Colonic mucosa (tissue), 4 donors: ENCODE data around the gene PPP1R3D. TPM values are rescaled to one million over a fixed set of nuclear protein-coding genes. Genes with fewer than 3 reads are reported as not detected.

Source experiments
- DNase-seq: peaks from one replicate; pipeline ENCODE4 v3.0.0-alpha.2; 2020
- H3K27ac ChIP-seq: fragments of 200-600 bp; one replicate; pipeline ENCODE4 v1.8.0; 2021
- H3K27me3 ChIP-seq: fragments of 200-600 bp; one replicate; pipeline ENCODE4 v1.8.0; 2021
- H3K36me3 ChIP-seq: fragments of 200-600 bp; one replicate; pipeline ENCODE4 v1.8.0; 2021
- H3K4me1 ChIP-seq: fragments of 200-600 bp; one replicate; pipeline ENCODE4 v1.8.0; 2021; ENCODE audit warnings: mild to moderate bottlenecking
- H3K4me3 ChIP-seq: fragments of 200-600 bp; one replicate; pipeline ENCODE4 v1.8.0; 2021
- H3K9ac ChIP-seq, 2 donors: one replicate each; pipeline ENCODE4 v1.7.0; 2013; ENCODE audit warnings: control low read depth in 2 of 2, low read depth in 2 of 2, low read length in 2 of 2
- H3K9me3 ChIP-seq: fragments of 200-600 bp; one replicate; pipeline ENCODE4 v1.8.0; 2021
- intact Hi-C: fragments of 100-400 bp; cut with DNase I; formaldehyde crosslinking; loops from one replicate; pipeline ENCODE4 v1.14.1; 2022
- total RNA-seq, 2 donors: library from RNA; stranded (reverse); fragmentation: NEBNext Ultra II Directional in 1 of 2; extraction: Animal tissue kit (Norgen Biotek cat#: 25700) in 1 of 2; gene quantifications; one replicate each; pipeline ENCODE4 v1.2.1, GENCODE V29; 2021
- TF ChIP-seq, protein P1 (sequence below): fragments of 200-600 bp; IDR thresholded peaks from one replicate; pipeline ENCODE4 v1.8.0; 2022; ENCODE audit warnings: antibody characterized with exemption, mild to moderate bottlenecking
- donor health status: healthy.
- donor health status: DM: no; HTN: no; CAD: no.
- donor health status: DM: no; HTN: no; CAD: no.

The PPP1R3D gene
- total RNA-seq, 2 donors from 2014 or later, result 6.3 to 9.2 TPM

DNA sequence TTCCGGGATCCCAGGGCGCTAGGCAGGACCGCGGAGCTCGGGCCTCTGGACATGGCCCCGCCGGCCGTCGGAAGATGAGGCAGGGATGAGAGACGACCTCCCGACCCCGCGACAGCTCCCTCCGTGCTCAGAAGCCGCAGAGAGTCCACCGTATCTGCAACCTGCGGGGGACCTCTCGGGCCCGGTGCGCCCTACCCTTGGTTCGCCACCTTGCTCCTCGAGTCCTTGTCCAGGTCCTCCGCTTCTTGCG is 301 bp downstream of the PPP1R3D start:
- no peak for DNase-seq
- intact Hi-C loops, result no loop called here

DNA sequence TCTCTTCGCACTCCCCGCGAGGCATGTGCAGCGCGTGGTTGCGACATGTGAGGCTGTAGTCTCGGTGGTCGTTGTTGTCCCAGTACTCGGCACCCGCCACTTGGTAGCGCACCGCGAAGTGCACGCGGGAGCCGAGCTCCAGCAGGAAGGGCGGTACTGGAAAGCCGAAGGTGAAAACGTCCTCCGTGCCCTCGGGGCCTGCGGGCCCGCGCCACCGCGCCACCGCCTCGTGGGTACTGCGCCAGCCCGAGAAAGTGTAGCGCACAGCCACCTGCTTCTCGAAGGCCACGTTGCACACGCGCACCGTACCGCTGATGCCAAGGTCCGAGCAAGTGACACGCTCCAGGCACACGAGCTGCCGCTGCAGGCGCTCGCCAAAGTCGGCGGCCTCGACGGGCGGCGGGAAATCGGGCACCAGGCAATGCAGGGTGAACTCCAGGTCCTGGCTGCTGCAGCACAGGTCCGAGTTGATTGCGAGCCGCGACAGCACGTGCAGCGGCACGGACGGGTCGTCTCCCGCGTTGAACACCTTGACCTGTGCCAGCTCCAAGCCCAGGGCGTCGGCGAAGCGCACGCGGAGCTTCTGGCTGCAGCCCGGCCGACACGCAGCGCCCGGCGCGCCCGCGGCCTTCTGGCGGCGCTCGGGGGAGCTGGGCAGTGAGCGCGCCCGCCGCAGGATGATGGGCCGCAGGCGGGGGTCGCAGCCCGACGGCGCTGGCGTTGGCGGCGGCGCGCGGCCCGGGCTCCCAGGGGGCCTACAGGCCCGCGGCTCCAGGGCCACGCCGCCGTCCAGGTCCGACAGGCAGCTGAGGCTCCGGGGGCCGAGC is 840 bp downstream of the PPP1R3D start:
- Histone ChIP-seq H3K9ac (peak overlapping the region; percentile 86 to 92), H3K27ac (peak overlapping the region; percentile 98), H3K9me3 (no peaks in the 10 kb centered on the region), H3K4me3 (peak overlapping the region; percentile 73), H3K27me3 (no peaks in the 10 kb centered on the region), H3K36me3 (no peaks in the 10 kb centered on the region), H3K4me1 (peaks cover 8% of the 10 kb centered on the region)
- peak; percentile 25 for DNase-seq
- intact Hi-C loops, result no loop called here
- TF ChIP-seq, protein P1, sequence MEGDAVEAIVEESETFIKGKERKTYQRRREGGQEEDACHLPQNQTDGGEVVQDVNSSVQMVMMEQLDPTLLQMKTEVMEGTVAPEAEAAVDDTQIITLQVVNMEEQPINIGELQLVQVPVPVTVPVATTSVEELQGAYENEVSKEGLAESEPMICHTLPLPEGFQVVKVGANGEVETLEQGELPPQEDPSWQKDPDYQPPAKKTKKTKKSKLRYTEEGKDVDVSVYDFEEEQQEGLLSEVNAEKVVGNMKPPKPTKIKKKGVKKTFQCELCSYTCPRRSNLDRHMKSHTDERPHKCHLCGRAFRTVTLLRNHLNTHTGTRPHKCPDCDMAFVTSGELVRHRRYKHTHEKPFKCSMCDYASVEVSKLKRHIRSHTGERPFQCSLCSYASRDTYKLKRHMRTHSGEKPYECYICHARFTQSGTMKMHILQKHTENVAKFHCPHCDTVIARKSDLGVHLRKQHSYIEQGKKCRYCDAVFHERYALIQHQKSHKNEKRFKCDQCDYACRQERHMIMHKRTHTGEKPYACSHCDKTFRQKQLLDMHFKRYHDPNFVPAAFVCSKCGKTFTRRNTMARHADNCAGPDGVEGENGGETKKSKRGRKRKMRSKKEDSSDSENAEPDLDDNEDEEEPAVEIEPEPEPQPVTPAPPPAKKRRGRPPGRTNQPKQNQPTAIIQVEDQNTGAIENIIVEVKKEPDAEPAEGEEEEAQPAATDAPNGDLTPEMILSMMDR, result no peak

More for the DNA sequence above, 301 bp downstream of the PPP1R3D start:
- Histone ChIP-seq H3K36me3 (no peaks in the 10 kb centered on the region), H3K27me3 (no peaks in the 10 kb centered on the region), H3K4me3 (peak overlapping the region; percentile 73), H3K9ac (peak overlapping the region; percentile 86 to 92), H3K9me3 (no peaks in the 10 kb centered on the region), H3K27ac (peak overlapping the region; percentile 98), H3K4me1 (peaks cover 8% of the 10 kb centered on the region)
- TF ChIP-seq, protein P1, result no peak

- no peak overlapping the region for H3K4me3 ChIP-seq
- H3K36me3 ChIP-seq, result no peaks in the 10 kb centered on the region
- intact Hi-C loops, result no loop called here
- H3K27me3 ChIP-seq, result no peaks in the 10 kb centered on the region
- H3K27ac ChIP-seq, result no peak overlapping the region
- H3K4me1 ChIP-seq, result peaks cover 8% of the 10 kb centered on the region
- no peaks in the 10 kb centered on the region for H3K9me3 ChIP-seq
- TF ChIP-seq, protein P1, result no peak
- peak; percentile 23 for DNase-seq
- H3K9ac ChIP-seq, result no peak overlapping the region
Measured at GRCh38 chr20:59938696-59939051, 1.4 kb downstream of the PPP1R3D start.

DNA sequence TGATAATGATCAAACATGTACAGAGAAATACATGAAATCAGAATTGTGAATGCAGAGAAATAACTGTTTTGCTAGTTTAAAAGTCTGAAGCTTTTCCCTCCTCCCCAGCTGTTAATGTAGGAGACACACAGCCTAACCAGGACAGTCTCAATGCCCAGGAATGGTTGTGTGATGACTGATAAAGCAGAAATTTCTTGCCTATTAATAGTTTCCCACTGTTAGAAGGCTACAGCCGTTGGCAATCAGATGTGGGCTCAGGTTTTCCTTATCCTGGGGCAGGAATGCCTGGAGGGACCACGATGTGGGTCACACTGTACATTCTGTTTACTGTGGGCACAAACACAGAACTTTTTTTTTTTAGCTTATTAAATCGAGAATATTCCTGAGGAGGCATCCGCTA is 1.9 kb downstream of the PPP1R3D start:
- H3K9me3 ChIP-seq, result no peaks in the 10 kb centered on the region
- no peaks in the 10 kb centered on the region for H3K36me3 ChIP-seq
- H3K27me3 ChIP-seq, result no peaks in the 10 kb centered on the region
- peak overlapping the region in 1 of 2 donors; percentile 8 for H3K9ac ChIP-seq
- no peak overlapping the region for H3K4me3 ChIP-seq
- peaks cover 8% of the 10 kb centered on the region for H3K4me1 ChIP-seq
- no peak for DNase-seq
- H3K27ac ChIP-seq, result no peak overlapping the region
- TF ChIP-seq, protein P1, result no peak
- intact Hi-C loops, result no loop called here

GRCh38 chr20:59937150-59937549 is 3.0 kb downstream of the PPP1R3D start:
- TF ChIP-seq, protein P1, result no peak
- no peak overlapping the region for H3K27ac ChIP-seq

More at GRCh38 chr20:59937150-59937549, 3.0 kb downstream of the PPP1R3D start:
- no peak overlapping the region for H3K9ac ChIP-seq
- no peak for DNase-seq
- intact Hi-C loops, result no loop called here
- no peaks in the 10 kb centered on the region for H3K9me3 ChIP-seq
- H3K27me3 ChIP-seq, result no peaks in the 10 kb centered on the region
- no peaks in the 10 kb centered on the region for H3K36me3 ChIP-seq
- H3K4me3 ChIP-seq, result no peak overlapping the region
- H3K4me1 ChIP-seq, result peaks cover 8% of the 10 kb centered on the region
